SKM-1 treated with dmso at 0.1 percent for 144 hours (cell line): Measurements from ENCODE around the gene ARHGEF25.

Experiments
- DNase-seq: peaks from one replicate; lab custom pipeline; 2025; ENCODE audit not compliant: unreplicated experiment; lab: John Stamatoyannopoulos, UW

Gene ARHGEF25

GRCh38 chr12:57620936-57621496 lies 9.8 kb downstream of the ARHGEF25 start:
- no peak for DNase-seq

DNA sequence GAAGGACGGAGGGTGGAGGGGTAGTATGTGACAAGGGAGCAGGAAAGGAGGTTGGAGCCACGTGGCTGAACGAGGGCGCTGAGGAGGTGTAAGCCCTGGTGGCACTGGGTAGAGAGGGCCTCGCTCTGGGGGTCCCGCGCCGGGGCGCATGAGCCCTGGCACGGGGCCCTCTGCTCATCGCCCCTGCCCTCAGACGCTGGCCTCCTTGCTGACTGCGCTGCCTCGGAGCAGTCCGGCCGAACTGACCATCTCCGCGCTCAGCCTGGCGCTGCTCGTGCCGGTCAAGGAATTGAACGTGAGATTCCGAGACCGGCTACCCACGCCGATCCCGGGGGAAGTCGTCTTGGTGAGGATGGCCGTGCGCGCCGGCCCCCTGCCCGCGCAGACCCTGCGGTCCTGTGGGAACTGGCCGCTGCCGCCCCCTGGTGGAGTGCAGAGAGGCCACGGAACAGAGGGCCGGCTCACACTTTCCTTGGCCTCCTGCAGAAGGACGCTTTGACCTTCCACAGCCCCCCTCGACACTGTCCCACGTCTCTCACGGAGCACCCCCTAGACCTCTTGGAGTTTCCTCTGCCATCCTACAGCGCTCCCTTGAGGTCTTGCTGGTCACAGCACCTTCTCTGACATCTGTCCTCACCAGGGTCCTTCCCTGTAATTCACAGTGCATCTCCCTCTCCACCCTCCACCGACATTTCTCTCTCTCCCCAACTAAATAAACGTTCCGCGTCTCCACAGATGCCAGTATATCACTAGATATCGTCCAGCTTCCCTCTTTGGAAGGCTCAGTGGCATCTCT lies 10.5 kb downstream of the ARHGEF25 start:
- DNase-seq: no peak

GRCh38 chr12:57622293-57623245 lies 11.3 kb downstream of the ARHGEF25 start:
- DNase-seq: no peak

- no peak for DNase-seq
These were observed 12.2 kb downstream of the ARHGEF25 start for GRCh38 chr12:57623385-57623784.

GRCh38 chr12:57623811-57624390 lies 12.7 kb downstream of the ARHGEF25 start:
- DNase-seq: no peak

DNA sequence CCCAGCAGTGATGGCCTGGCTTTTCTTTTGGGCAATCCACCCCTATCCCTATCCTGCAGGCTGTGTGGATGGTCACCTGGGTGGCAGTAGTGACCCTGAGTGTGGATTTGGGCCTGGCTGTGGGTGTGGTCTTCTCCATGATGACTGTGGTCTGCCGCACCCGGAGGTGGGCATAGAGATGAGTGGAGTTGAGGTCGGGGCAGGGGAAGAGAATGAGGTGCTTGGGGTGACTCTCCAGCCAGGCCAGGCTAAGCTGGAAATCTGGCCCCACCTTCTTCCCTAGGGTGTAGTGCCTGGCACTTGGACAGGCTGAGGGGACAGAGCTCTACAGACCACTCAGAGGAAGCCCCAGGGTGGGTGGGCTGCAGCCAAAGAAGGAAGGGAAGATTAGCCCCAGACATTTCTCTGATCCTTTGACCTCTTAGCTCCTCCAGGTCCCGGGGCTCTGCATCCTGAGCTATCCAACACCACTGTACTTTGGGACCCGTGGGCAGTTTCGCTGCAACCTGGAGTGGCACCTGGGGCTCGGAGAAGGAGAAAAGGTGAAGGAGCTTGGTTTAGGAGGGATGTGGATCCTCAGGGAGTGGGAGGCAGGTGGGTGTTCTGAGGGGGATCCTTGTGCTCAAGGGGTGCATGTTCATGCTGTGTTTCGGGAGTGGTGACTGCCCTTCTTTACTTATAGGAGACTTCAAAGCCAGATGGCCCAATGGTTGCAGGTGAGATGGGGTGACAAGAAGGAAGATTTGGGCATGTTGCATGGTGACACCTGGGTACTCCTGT lies 13.4 kb downstream of the ARHGEF25 start:
- DNase-seq: no peak

GRCh38 chr12:57625261-57626032 lies 14.2 kb downstream of the ARHGEF25 start:
- no peak for DNase-seq

GRCh38 chr12:57626111-57626920 lies 15.1 kb downstream of the ARHGEF25 start:
- DNase-seq: no peak

DNA sequence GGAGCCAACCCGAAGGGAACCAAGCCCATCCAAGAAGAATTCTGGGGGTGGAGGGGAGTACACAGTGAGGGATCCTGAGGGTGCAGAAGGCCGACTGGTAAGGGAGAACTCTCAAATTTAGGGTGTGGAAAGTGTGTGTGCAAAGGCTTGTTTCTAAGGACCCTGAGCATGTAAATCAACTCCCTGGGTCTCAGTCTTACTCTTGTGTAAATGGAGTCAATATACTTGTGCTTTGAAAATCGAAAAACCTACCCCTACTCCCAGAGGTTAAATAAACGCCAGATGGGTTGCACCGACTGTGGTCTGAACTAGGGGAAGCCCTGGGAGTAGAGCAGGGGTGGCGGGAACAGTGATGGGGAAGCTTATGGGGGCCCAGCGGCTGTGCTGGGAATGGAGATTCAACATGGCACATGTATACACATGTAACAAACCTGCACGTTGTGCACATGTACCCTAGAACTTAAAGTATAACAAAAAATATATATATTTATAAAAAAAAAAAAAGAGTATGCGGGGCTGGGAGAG lies 15.7 kb downstream of the ARHGEF25 start:
- DNase-seq: no peak

DNA sequence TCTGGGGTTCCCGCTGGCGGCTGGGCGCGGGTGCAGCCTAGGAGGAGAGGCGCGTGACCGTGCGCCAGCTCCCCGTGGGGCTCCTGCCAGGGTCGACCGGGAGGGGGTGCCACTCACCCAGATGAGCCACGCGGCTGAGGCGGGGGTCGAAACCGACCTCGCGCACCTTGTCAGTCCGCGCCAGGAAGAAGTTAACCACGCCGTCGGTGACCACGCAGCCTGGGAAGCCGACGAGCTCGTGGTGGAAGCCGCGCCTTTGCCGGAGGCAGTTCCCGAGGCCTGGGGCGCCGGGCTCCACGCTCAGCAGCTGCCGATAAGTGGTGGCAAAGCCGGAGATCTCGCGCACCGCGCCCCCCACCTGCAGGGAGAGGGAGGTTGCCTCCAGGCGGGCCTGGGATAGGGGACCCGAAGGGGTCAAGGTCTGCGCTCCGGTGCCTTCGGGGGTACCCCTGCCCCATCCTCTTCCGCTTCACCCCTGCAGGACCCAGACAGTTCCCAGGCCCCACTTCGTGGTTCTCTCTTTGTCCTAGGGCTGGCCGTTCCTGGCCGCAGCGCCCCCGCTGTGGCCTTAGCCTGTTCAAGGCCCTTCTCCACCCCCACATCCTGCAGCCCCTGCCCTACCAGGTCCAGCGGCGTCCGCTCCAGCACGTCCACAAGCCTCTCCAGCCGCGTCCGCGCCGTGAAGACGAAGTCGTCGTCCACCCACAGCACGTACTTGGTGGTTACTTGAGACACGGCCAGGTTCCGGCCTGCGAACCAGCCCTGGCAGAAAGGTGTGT lies 16.5 kb downstream of the ARHGEF25 start:
- DNase-seq: no peak

GRCh38 chr12:57628280-57629191 lies 17.3 kb downstream of the ARHGEF25 start:
- no peak for DNase-seq

GRCh38 chr12:57629897-57630471 lies 18.7 kb downstream of the ARHGEF25 start:
- no peak for DNase-seq

DNA sequence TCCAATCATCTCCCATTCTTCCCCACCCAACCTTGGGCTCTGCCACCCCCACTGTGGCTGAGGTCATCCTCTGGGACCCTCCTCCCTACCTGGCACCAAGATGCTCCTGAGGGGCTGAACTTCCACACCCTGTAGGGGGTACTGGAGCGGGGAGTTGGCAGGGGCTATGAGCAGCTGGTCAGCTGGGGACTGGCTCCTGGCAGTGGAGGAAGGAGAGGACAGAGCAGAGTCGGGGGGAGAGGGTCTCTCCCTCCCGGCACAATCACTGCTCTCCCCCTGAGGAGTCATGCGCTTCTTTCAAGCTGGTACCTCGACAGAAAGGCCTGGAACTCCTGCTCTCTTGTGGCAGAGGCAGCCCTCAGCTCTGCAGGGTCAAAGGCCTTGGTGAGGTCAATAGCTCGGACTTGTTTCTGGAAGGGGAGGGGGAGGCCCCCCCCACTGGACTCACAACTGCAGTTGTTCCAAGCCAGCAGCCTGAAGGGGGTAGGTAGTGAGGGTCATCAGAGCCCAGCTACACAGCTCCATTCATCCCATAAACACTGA lies 19.7 kb downstream of the ARHGEF25 start:
- no peak for DNase-seq

- DNase-seq: no peak
These were observed 20.4 kb downstream of the ARHGEF25 start for GRCh38 chr12:57631566-57632072.

GRCh38 chr12:57632073-57632957 lies 21.1 kb downstream of the ARHGEF25 start:
- no peak for DNase-seq
